IPS-NIHi7 (cell line): ENCODE results near the gene AMZ2.
"Not testable (repeated sequence)": the region's sequence is repeated elsewhere in the genome, so short reads cannot be mapped to it uniquely, and the experiment has no call there.

Experiments
- DNase-seq: peaks from one replicate; pipeline ENCODE4 v3.0.0; 2012; ENCODE audit warnings: mixed read lengths; ENCODE audit errors: extremely low spot score

AMZ2 gene

GRCh38 chr17:68247445-68248198 lies at the start of gene AMZ2:
Gene AMZ2, plus strand, starts transcription at chr17:68248043. Its CDS starts 2,145 bp downstream, at chr17:68250188.
- peak; percentile 97 for DNase-seq

GRCh38 chr17:68198931-68199836 lies 48.7 kb upstream of the AMZ2 start:
- no peak for DNase-seq

- DNase-seq = no peak
Observed at GRCh38 chr17:68199837-68200688, 47.8 kb upstream of the AMZ2 start.

GRCh38 chr17:68200689-68201417 lies 47.0 kb upstream of the AMZ2 start:
- DNase-seq = peak; percentile 71

- not testable (repeated sequence) for DNase-seq
Observed at GRCh38 chr17:68201418-68201771, 46.4 kb upstream of the AMZ2 start.

- not testable (repeated sequence) for DNase-seq
Observed at GRCh38 chr17:68202321-68202720, 45.5 kb upstream of the AMZ2 start.

- DNase-seq = no peak
Observed at GRCh38 chr17:68204736-68205135, 43.1 kb upstream of the AMZ2 start.

- DNase-seq = peak; percentile 83
Observed at GRCh38 chr17:68205251-68205807, 42.5 kb upstream of the AMZ2 start.

- DNase-seq = peak; percentile 40
Observed at GRCh38 chr17:68205808-68206720, 41.8 kb upstream of the AMZ2 start.

- no peak for DNase-seq
Observed at GRCh38 chr17:68207651-68208253, 40.1 kb upstream of the AMZ2 start.

- DNase-seq = not testable (repeated sequence)
Observed at GRCh38 chr17:68208651-68209050, 39.2 kb upstream of the AMZ2 start.

GRCh38 chr17:68209191-68209900 lies 38.5 kb upstream of the AMZ2 start:
- DNase-seq = not testable (repeated sequence)

GRCh38 chr17:68210570-68211315 lies 37.1 kb upstream of the AMZ2 start:
- no peak for DNase-seq

- DNase-seq = not testable (repeated sequence)
Observed at GRCh38 chr17:68213428-68214411, 34.1 kb upstream of the AMZ2 start.

- DNase-seq = not testable (repeated sequence)
Observed at GRCh38 chr17:68215453-68215852, 32.4 kb upstream of the AMZ2 start.

- not testable (repeated sequence) for DNase-seq
Observed at GRCh38 chr17:68219429-68219828, 28.4 kb upstream of the AMZ2 start.

GRCh38 chr17:68220186-68220585 lies 27.7 kb upstream of the AMZ2 start:
- not testable (repeated sequence) for DNase-seq
